B cell (primary cell): ENCODE results near the gene VWA8.

ENCODE experiments used
- CTCF ChIP-seq: fragments of 200-600 bp; IDR thresholded peaks from one replicate; pipeline ENCODE4 v1.8.0; 2022; ENCODE audit warnings: antibody characterized with exemption, mild to moderate bottlenecking
- EZH2 ChIP-seq: IDR thresholded peaks from 2 replicates; pipeline ENCODE4 v1.6.1; 2012; ENCODE audit warnings: borderline replicate concordance, low read depth, mild to moderate bottlenecking, moderate library complexity, low read length; ENCODE audit not compliant: insufficient read depth, poor library complexity, severe bottlenecking

- no peak for TF ChIP-seq CTCF
- no peak for TF ChIP-seq EZH2
Observed at GRCh38 chr13:41608111-41608838, 352.6 kb downstream of the VWA8 start.
